ENCODE measurements around the gene ADSS2. TPM values are rescaled to one million over a fixed set of nuclear protein-coding genes. Genes with fewer than 3 reads are reported as not detected.

The ADSS2 gene
- total and polyA plus RNA-seq, 2 of the 4 experiments (the other 2 are of a cell fraction), result 14.9 to 30.1 TPM

DNA sequence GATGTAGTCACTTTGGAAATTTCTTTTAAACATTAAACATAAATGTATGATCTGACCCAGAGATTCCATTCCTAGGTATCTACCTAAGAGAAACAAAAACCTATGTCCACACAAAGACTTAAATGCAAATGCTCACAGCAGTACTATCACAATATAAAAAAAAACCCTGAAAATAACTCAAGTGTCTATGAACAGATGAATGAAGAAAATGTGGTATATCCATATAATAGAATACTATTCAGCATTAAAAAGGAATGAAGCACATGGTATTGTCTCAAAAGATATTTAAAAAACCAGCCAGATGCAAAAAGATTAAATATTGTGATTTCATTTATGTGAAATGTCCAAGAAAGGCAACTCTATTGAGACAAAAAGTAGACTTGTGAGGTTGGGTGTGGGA is 48.3 kb downstream of the ADSS2 start:
- Histone ChIP-seq H2BK120ac (ENCODE audit: low read depth, low read length) (no peak overlapping the region), H2BK20ac (ENCODE audit: low read depth, low read length) (no peak overlapping the region), H2AK9ac (replicated peaks; ENCODE audit: low read depth, low read length, poor library complexity) (no peak overlapping the region), H4K91ac (ENCODE audit: insufficient read depth, low read depth, low read length) (no peak overlapping the region), H3K56ac (ENCODE audit: extremely low read depth, insufficient read depth, low read length) (no peak overlapping the region), H3K4me1 (ENCODE audit: control insufficient read depth, insufficient read depth, low read length) (no peaks in the 10 kb centered on the region), H3K9me1 (ENCODE audit: insufficient read depth, low read length) (peaks cover 7% of the 10 kb centered on the region), H3K9me3 (ENCODE audit: control insufficient read depth, insufficient read depth, low read length) (peaks cover 6% of the 10 kb centered on the region), H3K4me2 (ENCODE audit: low read depth, low read length) (no peak overlapping the region), H3K23ac (ENCODE audit: low read depth, low read length) (no peak overlapping the region), H3K27ac (ENCODE audit: insufficient read depth, low read length) (no peak overlapping the region), H4K20me1 (ENCODE audit: insufficient read depth, low read length) (no peaks in the 10 kb centered on the region), H2BK5ac (ENCODE audit: low read depth, low read length, poor library complexity, severe bottlenecking) (no peak overlapping the region), H4K5ac (ENCODE audit: low read depth, low read length) (no peak overlapping the region), H3K79me1 (ENCODE audit: low read depth in 1 of 2, low read length in 2 of 2) (peaks cover 0 to 3% of the 10 kb centered on the region in 2 experiments; a peak in 2 of 4 replicates), H3K14ac (replicated peaks; ENCODE audit: low read depth, low read length) (no peak overlapping the region), H3K18ac (ENCODE audit: low read depth, low read length) (no peak overlapping the region), H3K4ac (ENCODE audit: low read depth, low read length) (no peak overlapping the region), H4K8ac (ENCODE audit: low read depth in 2 of 2, low read length in 2 of 2) (no peak overlapping the region), H3K4me3 (ENCODE audit: insufficient read depth, low read depth, low read length) (no peak overlapping the region), H3K27me3 (ENCODE audit: control insufficient read depth, insufficient read depth, low read length) (no peaks in the 10 kb centered on the region), H2AFZ (replicated peaks; ENCODE audit: low read length, poor library complexity) (no peak overlapping the region), H3K36me3 (ENCODE audit: control insufficient read depth, insufficient read depth, low read length) (peaks cover 11% of the 10 kb centered on the region), H2BK15ac (ENCODE audit: low read depth, low read length) (no peak overlapping the region), H3K9ac (ENCODE audit: low read depth, low read length) (no peak overlapping the region), H2AK5ac (ENCODE audit: low read depth, low read length) (no peak overlapping the region)
- CTCF ChIA-PET, result no interaction called here
- POLR2A ChIA-PET (ENCODE audit: unreplicated experiment), result no interaction called here
- dilution Hi-C loops (cut with HindIII; ENCODE audit: low sequenced_read_pairs, unreplicated experiment), result no loop called here
- BruUV-seq (replicated peaks), result no TSS peak
- intact Hi-C loops (cut with micrococcal nuclease), result no loop called here
- TF ChIP-seq, protein P1, sequence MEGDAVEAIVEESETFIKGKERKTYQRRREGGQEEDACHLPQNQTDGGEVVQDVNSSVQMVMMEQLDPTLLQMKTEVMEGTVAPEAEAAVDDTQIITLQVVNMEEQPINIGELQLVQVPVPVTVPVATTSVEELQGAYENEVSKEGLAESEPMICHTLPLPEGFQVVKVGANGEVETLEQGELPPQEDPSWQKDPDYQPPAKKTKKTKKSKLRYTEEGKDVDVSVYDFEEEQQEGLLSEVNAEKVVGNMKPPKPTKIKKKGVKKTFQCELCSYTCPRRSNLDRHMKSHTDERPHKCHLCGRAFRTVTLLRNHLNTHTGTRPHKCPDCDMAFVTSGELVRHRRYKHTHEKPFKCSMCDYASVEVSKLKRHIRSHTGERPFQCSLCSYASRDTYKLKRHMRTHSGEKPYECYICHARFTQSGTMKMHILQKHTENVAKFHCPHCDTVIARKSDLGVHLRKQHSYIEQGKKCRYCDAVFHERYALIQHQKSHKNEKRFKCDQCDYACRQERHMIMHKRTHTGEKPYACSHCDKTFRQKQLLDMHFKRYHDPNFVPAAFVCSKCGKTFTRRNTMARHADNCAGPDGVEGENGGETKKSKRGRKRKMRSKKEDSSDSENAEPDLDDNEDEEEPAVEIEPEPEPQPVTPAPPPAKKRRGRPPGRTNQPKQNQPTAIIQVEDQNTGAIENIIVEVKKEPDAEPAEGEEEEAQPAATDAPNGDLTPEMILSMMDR (conservative IDR thresholded peaks at IDR 0.05; ENCODE audit: low read depth, low read length), result no peak
- no peak for TF ChIP-seq FOS (IDR thresholded peaks at IDR 0.05; ENCODE audit: low read depth, low read length)
- TF ChIP-seq, protein P2, sequence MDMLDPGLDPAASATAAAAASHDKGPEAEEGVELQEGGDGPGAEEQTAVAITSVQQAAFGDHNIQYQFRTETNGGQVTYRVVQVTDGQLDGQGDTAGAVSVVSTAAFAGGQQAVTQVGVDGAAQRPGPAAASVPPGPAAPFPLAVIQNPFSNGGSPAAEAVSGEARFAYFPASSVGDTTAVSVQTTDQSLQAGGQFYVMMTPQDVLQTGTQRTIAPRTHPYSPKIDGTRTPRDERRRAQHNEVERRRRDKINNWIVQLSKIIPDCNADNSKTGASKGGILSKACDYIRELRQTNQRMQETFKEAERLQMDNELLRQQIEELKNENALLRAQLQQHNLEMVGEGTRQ (IDR thresholded peaks at IDR 0.05; ENCODE audit: low read depth, low read length), result no peak
- no peak for TF ChIP-seq CHD1 (IDR thresholded peaks at IDR 0.05; ENCODE audit: low read depth, low read length)
- TF ChIP-seq POLR2A (IDR thresholded peaks at IDR 0.05; ENCODE audit: low read depth, low read length), result no peak
- TF ChIP-seq CEBPB (IDR thresholded peaks at IDR 0.05; ENCODE audit: low read depth, low read length), result no peak
- no peak for TF ChIP-seq BHLHE40 (IDR thresholded peaks at IDR 0.05; ENCODE audit: low read depth, low read length)
- no peak for TF ChIP-seq MAFK (IDR thresholded peaks at IDR 0.05; ENCODE audit: low read depth, low read length)
- TF ChIP-seq, protein P3, sequence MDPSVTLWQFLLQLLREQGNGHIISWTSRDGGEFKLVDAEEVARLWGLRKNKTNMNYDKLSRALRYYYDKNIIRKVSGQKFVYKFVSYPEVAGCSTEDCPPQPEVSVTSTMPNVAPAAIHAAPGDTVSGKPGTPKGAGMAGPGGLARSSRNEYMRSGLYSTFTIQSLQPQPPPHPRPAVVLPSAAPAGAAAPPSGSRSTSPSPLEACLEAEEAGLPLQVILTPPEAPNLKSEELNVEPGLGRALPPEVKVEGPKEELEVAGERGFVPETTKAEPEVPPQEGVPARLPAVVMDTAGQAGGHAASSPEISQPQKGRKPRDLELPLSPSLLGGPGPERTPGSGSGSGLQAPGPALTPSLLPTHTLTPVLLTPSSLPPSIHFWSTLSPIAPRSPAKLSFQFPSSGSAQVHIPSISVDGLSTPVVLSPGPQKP (IDR thresholded peaks at IDR 0.05; ENCODE audit: borderline replicate concordance, low read depth, low read length), result no peak
- no peak for TF ChIP-seq NFE2L2 (IDR thresholded peaks at IDR 0.05; ENCODE audit: low read depth, low read length)
- TF ChIP-seq RAD21 (IDR thresholded peaks at IDR 0.05; ENCODE audit: low read length), result no peak
- no peak for TF ChIP-seq SMC3 (IDR thresholded peaks at IDR 0.05; ENCODE audit: low read depth, low read length)
- no peak for TF ChIP-seq MAZ (IDR thresholded peaks at IDR 0.05; ENCODE audit: borderline replicate concordance, low read depth, low read length)
- no peak for TF ChIP-seq RCOR1 (IDR thresholded peaks at IDR 0.05; ENCODE audit: insufficient replicate concordance, low read length)
- no peak for TF ChIP-seq RFX5 (IDR thresholded peaks at IDR 0.05; ENCODE audit: low read depth, low read length)
- no peak for DNase-seq
- no peak for ATAC-seq (ENCODE audit: low read depth)
- in situ Hi-C loops (cut with MboI; ENCODE audit: low sequenced_read_pairs), result no loop called here

All from IMR-90 (cell line).